Smooth muscle cell (in vitro differentiated cells): ENCODE results near the gene BCL2A1. TPM values are rescaled to one million over a fixed set of nuclear protein-coding genes. Genes with fewer than 3 reads are reported as not detected.
A peak's percentile ranks its signal among the peaks of the same experiment; 100 is the strongest.

Source experiments
- DNase-seq: peaks from one replicate; lab custom pipeline; 2025; ENCODE audit not compliant: unreplicated experiment; lab: John Stamatoyannopoulos, UW
- H2AFZ ChIP-seq: fragments of 200-600 bp; sonication (generic); 2 replicates; pipeline ENCODE4 v1.6.0; 2016; ENCODE audit warnings: antibody characterized with exemption, low read depth, mild to moderate bottlenecking
- H3F3A ChIP-seq: fragments of 200-600 bp; sonication (generic); 2 replicates; pipeline ENCODE4 v1.6.0; 2017; ENCODE audit warnings: antibody characterized with exemption, low read depth
- H3K27ac ChIP-seq: fragments of 200-600 bp; sonication (generic); 2 replicates; pipeline ENCODE4 v1.5.1; 2016; ENCODE audit warnings: low read depth, mild to moderate bottlenecking
- H3K27me3 ChIP-seq: fragments of 200-600 bp; sonication (generic); 2 replicates; pipeline ENCODE4 v1.6.1; 2016; ENCODE audit warnings: low read depth, mild to moderate bottlenecking
- H3K36me3 ChIP-seq: fragments of 200-600 bp; sonication (generic); 2 replicates; pipeline ENCODE4 v1.5.1; 2016; ENCODE audit warnings: low read depth
- H3K4me1 ChIP-seq: fragments of 200-600 bp; sonication (generic); 2 replicates; pipeline ENCODE4 v1.5.1; 2016; ENCODE audit warnings: low read depth
- H3K4me2 ChIP-seq: fragments of 200-600 bp; sonication (generic); 2 replicates; pipeline ENCODE4 v1.6.0; 2016; ENCODE audit warnings: mild to moderate bottlenecking
- H3K4me3 ChIP-seq: fragments of 200-600 bp; sonication (generic); 2 replicates; pipeline ENCODE4 v1.5.1; 2016; ENCODE audit warnings: mild to moderate bottlenecking
- H3K79me2 ChIP-seq: fragments of 200-600 bp; sonication (generic); 2 replicates; pipeline ENCODE4 v1.6.0; 2016; ENCODE audit warnings: low read depth, mild to moderate bottlenecking
- H3K9ac ChIP-seq: fragments of 200-600 bp; sonication (generic); 2 replicates; pipeline ENCODE4 v1.6.0; 2016; ENCODE audit warnings: low read depth
- H3K9me3 ChIP-seq: fragments of 200-600 bp; sonication (generic); replicated peaks from 2 replicates; pipeline ENCODE4 v1.5.1; 2016; ENCODE audit warnings: low read depth
- H4K20me1 ChIP-seq: fragments of 200-600 bp; sonication (generic); 2 replicates; pipeline ENCODE4 v1.6.0; 2016; ENCODE audit warnings: low read depth
- WGBS: methylation state at CpG from one replicate; pipeline ENCODE4 v1.1.7; 2016; ENCODE audit warnings: low lambda C conversion rate; 5-methylcytosine and 5-hydroxymethylcytosine counted together
- polyA plus RNA-seq: library from polyadenylated mRNA; unstranded; fragments of >200 nt; fragmentation: Nextera tagmentation; extraction: Ambion mirVana; gene quantifications from 2 replicates; pipeline ENCODE4 v1.2.1, GENCODE V29; 2016
- total RNA-seq: library from RNA; depleted of rRNA; stranded (reverse); fragments of >200 nt; gene quantifications from 2 replicates; pipeline ENCODE4 v1.2.3, GENCODE V29; 2014
- TF ChIP-seq, protein P1 (sequence below): fragments of 200-600 bp; sonication (generic); IDR thresholded peaks from 2 replicates; pipeline ENCODE4 v1.5.1; 2017; ENCODE audit warnings: borderline replicate concordance, mild to moderate bottlenecking, antibody characterized with exemption; ENCODE audit not compliant: insufficient read depth, poor library complexity, severe bottlenecking

BCL2A1 gene
- total and polyA plus RNA-seq, 2 experiments from 2014 or later, result 13.4 to 18.2 TPM

DNA sequence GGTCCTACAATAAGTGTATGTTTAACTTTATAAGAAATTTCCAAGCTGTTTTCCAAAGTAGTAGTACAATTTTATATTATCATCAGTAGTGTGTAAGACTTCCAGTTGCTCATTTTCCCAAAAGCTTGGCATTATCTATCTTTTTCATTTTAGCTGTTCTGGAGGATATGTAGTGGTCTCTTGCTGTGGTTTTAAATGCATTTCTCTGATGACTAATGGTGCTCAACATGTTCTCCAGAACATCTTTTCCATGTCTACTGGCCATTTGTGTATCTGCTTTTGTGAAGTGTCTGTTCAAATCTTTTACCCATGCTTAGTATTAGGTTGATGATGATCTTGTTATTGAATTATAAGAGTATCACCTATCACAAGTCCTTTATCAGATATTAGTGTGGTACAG is 13.3 kb downstream of the BCL2A1 start:
- Histone ChIP-seq H4K20me1 (no peaks in the 10 kb centered on the region), H3K27me3 (no peaks in the 10 kb centered on the region), H3F3A (no peaks in the 10 kb centered on the region), H2AFZ (no peak overlapping the region), H3K27ac (peak overlapping the region; percentile 52), H3K36me3 (no peaks in the 10 kb centered on the region), H3K4me3 (no peak overlapping the region), H3K9ac (no peak overlapping the region), H3K79me2 (no peaks in the 10 kb centered on the region), H3K4me2 (peak overlapping the region; percentile 64), H3K4me1 (peaks cover 3% of the 10 kb centered on the region), H3K9me3 (no peaks in the 10 kb centered on the region)
- no peak for DNase-seq
- TF ChIP-seq, protein P1, sequence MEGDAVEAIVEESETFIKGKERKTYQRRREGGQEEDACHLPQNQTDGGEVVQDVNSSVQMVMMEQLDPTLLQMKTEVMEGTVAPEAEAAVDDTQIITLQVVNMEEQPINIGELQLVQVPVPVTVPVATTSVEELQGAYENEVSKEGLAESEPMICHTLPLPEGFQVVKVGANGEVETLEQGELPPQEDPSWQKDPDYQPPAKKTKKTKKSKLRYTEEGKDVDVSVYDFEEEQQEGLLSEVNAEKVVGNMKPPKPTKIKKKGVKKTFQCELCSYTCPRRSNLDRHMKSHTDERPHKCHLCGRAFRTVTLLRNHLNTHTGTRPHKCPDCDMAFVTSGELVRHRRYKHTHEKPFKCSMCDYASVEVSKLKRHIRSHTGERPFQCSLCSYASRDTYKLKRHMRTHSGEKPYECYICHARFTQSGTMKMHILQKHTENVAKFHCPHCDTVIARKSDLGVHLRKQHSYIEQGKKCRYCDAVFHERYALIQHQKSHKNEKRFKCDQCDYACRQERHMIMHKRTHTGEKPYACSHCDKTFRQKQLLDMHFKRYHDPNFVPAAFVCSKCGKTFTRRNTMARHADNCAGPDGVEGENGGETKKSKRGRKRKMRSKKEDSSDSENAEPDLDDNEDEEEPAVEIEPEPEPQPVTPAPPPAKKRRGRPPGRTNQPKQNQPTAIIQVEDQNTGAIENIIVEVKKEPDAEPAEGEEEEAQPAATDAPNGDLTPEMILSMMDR, result no peak

DNA sequence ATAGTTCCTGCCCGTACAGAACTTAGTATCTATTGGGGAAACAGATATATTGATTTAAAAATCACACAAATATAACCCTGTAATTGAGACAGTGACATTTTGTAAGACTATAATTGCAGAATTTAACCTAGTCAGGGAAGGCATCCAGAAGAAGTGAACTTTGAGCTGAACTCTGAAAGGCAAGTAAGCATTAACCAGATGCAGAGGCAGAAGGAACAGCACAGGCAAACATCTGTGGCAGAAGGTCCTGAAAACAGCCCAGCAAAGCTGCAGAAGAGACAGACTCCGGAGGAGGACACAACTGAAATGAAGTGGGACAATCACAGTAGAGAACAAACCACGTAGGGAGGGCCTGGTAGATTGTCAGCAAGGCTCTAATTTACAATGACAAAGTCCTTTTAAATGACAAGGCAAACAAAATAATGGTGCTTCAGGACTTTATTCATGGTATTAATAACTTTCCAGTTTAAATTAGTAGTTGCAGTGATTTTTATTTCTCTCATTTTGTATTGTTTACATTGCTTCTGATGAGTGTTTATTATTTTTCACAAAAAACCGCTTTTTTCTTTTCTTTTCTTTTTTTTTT is 14.5 kb downstream of the BCL2A1 start:
- Histone ChIP-seq H3K27me3 (no peaks in the 10 kb centered on the region), H3K27ac (no peak overlapping the region), H3K4me1 (peaks cover 3% of the 10 kb centered on the region), H3K9ac (no peak overlapping the region), H3K4me2 (no peak overlapping the region), H2AFZ (no peak overlapping the region), H3F3A (no peaks in the 10 kb centered on the region), H3K79me2 (no peaks in the 10 kb centered on the region), H3K4me3 (no peak overlapping the region), H4K20me1 (no peaks in the 10 kb centered on the region), H3K36me3 (no peaks in the 10 kb centered on the region), H3K9me3 (no peaks in the 10 kb centered on the region)
- no peak for DNase-seq
- WGBS, result 65% methylated on average over 4 of the region's 4 CpGs
- TF ChIP-seq, protein P1, result no peak

DNA sequence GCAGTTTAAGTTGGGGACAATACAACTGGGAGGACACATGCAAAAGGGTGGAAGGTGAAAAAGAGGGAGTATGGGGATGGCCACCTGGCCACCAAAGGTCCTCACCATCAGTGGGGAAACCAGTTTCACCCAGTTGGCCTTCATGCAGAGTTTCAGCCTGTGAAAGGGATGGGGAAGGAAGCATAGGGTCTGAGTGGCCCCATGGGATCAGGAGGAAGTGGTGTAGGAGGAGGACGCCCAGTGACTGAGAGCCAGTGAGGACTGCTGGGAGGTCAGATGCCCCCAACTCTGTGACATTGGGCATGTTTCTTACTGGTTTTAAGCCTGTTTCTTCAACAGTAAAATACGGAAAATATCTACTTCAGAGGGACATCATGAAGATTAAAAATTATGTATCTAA is 16.3 kb downstream of the BCL2A1 start:
- no peaks in the 10 kb centered on the region for H3F3A ChIP-seq
- 94% methylated on average over 2 of the region's 2 CpGs for WGBS
- TF ChIP-seq, protein P1, result no peak
- peaks cover 3% of the 10 kb centered on the region for H3K4me1 ChIP-seq
- H2AFZ ChIP-seq, result no peak overlapping the region
- no peak overlapping the region for H3K4me3 ChIP-seq
- H4K20me1 ChIP-seq, result no peaks in the 10 kb centered on the region
- no peaks in the 10 kb centered on the region for H3K79me2 ChIP-seq
- H3K36me3 ChIP-seq, result no peaks in the 10 kb centered on the region
- no peaks in the 10 kb centered on the region for H3K27me3 ChIP-seq
- H3K4me2 ChIP-seq, result no peak overlapping the region
- H3K9me3 ChIP-seq, result no peaks in the 10 kb centered on the region
- H3K27ac ChIP-seq, result no peak overlapping the region
- no peak for DNase-seq
- no peak overlapping the region for H3K9ac ChIP-seq

DNA sequence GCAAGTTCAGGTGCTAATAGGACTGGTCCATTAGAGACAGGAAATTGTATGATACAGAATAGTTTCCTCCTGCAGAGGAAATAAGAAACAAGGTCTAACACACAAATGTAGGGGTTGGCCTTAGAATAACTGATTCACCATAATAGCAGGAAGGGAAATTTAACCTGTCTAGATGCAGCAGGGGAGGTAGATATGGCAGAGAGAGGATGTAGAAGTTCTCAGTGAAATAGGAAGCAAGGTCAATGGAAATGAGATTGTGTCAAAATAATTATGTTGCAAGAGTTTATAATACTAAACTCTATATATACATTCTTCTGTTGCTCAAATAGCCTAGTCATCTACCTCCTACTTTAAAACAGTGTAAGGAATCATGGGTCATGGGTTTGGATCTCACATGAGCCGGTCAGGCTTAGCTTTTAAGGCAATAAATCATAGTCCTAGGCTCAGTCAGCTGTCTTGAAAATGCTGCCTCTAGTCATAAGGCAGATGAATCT is 17.0 kb downstream of the BCL2A1 start:
- Histone ChIP-seq H3F3A (no peaks in the 10 kb centered on the region), H3K36me3 (no peaks in the 10 kb centered on the region), H3K27ac (no peak overlapping the region), H3K9ac (no peak overlapping the region), H3K4me2 (no peak overlapping the region), H3K4me3 (no peak overlapping the region), H3K79me2 (no peaks in the 10 kb centered on the region), H4K20me1 (no peaks in the 10 kb centered on the region), H2AFZ (no peak overlapping the region), H3K27me3 (no peaks in the 10 kb centered on the region), H3K4me1 (peaks cover 3% of the 10 kb centered on the region), H3K9me3 (no peaks in the 10 kb centered on the region)
- no peak for DNase-seq
- 47% methylated on average over 1 of the region's 1 CpG for WGBS
- TF ChIP-seq, protein P1, result no peak
